Endometrial microvascular endothelial cells (primary cell): ENCODE results near the gene KLHL28. TPM values are rescaled to one million over a fixed set of nuclear protein-coding genes. Genes with fewer than 3 reads are reported as not detected.

Experiments used
- in situ Hi-C: cut with HindIII; loops from 2 replicates; pipeline ENCODE4 v1.10.0; 2017; ENCODE audit warnings: low sequenced_read_pairs, low pct_unique_long_range_greater_than_20kb; ENCODE audit errors: inconsistent ontology term
- total RNA-seq: library from RNA; depleted of rRNA; stranded (reverse); fragments of >200 nt; gene quantifications from one replicate; pipeline ENCODE4 v1.2.3, GENCODE V29; 2015; ENCODE audit errors: inconsistent ontology term

Gene KLHL28
- total RNA-seq, 1 donor from 2014 or later = 1.9 TPM

DNA sequence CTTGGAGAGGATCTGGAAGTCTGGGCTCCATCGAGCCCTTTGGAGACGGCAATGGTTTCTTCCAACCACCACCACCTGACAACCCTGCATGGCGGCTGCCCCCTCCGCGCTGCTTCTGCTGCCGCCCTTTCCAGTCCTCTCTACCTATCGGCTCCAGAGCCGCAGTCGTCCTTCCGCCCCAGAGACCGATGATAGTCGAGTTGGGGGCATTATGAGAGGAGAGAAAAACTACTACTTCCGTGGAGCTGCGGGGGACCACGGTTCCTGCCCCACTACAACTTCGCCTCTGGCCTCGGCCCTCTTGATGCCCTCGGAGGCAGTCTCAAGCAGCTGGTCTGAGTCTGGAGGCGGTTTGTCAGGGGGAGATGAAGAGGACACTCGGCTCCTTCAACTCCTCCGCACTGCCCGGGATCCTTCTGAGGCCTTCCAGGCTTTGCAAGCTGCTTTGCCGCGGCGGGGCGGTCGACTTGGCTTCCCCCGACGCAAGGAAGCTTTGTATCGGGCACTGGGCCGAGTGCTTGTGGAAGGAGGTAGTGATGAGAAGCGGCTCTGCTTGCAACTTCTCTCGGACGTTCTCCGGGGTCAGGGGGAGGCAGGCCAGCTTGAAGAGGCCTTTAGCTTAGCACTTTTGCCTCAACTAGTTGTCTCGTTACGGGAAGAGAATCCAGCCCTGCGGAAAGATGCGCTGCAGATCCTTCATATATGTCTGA, 742 bp upstream of the KLHL28 start:
- in situ Hi-C loops = no loop called here

DNA sequence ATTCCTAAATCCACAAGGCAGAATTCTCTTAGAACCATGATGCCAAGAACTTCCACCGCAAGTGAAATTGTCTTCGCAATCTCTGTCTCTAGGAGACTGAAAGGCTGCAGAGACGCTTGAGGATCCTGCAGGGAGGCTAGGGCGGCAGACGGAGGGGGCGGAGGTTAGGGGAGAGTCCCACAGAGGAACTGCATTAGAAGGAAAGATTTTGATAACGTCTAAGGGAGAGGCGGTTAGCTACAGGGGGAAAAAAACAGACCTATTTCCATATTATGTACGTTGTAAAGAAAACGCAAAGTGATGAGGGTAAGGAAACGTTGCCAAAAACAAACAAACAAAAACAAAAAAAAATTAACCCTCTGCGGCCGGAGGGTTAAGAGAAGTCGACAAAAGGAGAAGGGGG, 595 bp downstream of the KLHL28 start:
- in situ Hi-C loops = no loop called here

DNA sequence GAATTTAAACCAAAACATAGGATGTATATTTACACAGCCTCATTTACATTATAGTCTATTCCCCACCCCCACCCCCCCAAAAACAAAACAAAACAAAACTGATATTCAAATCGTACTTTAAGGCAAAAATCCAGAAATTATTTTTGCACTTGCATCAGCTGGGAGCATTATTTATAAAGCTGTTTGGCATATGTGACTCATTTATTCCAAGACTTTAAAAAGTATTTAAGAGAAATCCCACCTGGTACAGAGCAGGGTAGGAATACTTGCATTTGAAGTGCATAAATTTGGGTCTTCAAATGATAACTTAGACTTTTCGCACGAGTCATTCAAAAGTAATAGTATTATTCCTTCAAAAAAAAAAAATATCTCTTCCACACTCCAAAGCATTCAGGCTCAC, 1.1 kb downstream of the KLHL28 start:
- in situ Hi-C loops = no loop called here

DNA sequence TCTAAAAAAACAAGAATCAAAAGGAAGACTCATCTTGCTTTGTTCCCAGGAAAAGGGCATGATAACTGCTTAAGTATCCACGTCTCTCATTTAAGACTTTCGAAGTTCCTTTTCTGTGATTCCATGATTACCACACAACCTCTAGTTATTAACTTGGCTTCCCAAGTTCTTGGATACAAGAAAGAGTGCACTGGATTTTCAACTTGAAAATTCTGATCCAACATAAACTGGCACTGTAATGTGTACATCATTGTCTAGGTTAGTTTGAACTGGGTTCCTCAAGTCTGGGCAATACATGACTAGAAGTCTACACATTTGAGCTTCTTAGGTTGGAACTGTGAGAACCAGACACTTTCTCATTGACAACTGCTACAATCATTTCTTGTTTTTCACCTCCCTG, 1.6 kb downstream of the KLHL28 start:
- in situ Hi-C loops = no loop called here

DNA sequence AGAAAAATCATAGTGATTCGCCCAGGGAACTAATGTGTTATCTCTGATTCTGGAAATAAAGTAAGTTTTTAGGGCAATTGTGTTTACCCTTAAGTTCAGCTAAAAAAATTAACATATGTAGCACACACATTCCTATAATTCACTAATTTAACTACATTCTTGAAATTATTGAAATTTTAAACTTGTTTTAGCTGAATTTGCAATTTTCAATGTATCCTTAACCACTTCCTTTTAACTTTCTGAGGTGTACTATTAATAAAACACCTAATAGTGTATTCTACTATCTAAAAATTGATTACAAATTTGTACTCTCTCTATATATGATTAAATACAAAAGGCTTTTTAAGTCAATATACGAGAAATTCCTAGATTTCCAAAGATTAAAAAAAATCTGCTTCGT, 2.2 kb downstream of the KLHL28 start:
- in situ Hi-C loops = no loop called here

DNA sequence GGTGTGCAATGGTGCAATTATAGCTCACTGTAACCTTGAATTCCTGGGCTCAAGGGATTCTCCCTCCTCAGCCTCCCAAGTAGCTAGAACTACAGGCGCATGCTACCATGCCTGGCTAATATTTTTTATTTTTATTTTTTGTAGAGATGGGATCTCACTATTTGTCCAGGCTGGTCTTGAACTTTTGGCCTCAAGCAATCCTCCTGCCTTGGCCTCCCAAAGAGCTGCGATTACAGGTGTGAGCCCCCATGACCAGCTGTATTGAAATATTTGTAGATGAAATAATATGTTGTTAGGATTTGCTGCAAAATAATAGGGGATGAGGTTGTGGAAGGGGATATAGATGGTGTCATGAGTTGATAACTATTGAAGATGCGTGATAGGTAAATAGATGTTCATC, 4.9 kb downstream of the KLHL28 start:
- in situ Hi-C loops = no loop called here

DNA sequence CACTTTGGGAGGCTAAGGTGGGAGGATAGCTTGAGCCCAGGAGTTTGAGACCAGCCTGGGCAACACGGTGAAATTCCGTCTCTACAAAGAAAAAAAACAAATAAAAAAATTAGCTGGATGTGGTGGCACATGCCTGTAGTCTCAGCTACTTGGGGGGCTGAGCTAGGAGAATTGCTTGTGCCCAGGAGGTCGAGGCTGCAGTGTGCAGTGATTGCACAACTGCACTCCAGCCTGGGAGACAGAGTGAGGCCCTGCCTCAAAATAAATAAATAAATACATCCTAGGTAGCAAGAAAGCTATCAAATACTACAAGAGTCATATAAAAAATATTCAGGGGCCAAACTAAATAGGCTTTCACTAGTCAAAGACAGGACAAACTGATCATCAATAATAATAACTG, 6.2 kb downstream of the KLHL28 start:
- in situ Hi-C loops = no loop called here

DNA sequence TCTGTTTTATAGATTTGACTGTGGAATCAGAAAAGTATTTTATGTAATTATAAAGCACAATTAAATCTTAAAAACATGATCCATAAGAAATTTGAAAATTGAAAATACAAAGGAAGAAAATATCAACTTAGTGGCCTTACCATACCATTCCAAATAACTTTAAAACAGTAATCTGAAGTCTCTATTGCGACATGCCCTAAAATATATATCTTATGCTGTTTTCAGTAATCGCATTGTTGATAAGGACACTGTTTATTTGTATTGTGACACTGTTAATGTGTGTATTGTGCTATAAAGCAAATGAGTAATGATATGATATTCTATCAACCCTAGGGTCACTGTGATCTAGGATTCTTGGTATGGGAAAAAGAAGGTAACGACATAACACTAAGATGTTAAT, 7.0 kb downstream of the KLHL28 start:
- in situ Hi-C loops = no loop called here

DNA sequence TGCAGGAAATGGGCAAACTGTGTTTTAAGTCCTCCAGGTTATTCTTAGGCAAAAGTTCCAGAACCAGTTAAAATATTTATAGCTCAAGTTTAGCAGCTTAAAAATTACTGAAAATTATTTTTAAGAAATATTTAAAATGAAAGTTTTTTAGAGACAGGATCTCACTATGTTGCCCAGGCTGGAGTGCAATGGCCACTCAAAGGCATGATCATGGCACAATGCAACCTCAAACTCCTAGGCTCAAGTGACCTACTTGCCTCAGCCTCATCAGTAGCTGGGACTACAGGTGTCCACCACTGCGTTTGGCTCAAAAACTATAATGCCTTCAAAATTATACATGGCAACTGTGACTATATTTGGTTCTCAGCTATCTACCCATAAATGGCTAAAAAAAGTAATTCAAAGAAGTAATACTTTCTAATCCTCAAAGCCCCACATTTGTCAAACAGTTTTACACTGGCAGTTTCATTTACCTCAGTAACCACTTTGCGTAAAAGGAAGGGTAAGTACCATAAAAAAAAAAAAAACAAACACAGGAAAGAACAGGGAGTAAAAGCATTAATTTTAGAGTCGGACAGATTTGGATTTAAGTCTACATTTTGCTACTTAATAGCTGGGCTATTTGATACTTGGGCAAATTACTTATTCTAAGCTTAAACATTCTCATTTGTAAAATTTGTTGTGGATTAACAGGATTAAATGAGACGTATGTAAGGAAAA, 9.2 kb downstream of the KLHL28 start:
- in situ Hi-C loops = no loop called here

DNA sequence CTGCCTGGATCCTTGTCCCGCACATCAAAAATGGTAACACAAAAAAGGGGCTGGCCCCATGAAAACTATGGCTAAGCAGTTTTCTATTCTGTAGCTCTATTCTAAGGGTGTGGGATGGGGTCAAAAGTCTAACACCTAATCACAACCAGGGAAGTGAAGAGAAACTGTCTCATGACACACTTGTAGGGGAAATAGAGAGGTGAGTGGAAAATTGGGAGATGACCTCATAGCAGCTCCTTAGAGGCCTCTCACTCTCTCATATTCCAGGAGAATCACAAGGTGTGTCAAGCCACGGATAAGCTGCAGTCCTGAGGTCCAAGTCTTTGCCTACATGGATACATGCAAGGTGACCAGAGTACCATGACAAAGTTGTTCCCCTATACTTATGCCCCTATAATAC, 10.7 kb downstream of the KLHL28 start:
- in situ Hi-C loops = no loop called here

DNA sequence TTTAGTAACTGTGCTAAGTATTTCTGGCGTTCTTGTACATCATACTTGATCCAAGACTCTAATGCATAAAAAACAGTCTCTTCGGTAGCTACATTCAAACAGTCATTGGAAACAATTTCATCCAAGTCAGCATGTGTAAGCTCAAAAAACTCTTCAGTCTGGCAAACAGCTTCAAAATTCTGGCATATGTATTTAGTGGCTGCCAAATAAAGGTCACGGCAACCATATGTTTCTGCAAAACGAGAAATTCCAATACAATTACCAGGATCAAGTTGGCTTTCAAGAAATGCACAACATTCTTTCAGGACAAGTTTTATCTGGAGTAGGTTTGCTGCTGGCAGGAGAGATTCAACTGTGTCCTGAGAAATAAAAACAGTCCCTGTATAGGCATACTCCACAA, 16.5 kb downstream of the KLHL28 start:
- in situ Hi-C loops = no loop called here

DNA sequence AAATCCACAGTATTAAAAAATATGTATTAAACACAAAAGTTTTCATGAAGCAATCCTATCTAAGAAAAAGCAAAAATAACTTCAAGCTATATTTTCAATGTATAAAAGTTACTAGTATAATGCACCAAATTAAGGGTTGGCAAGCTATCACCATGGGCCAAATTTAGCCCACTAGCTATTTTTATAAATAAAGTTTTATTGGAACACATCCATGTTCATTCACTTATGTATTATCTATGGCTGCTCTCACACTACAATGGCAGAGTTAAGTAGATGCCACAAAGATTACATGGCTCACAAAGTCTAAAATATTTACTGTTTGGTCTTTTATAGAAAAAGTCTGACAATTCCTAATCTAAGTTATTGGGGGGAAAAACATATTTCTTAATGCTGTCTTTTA, 17.6 kb downstream of the KLHL28 start:
- in situ Hi-C loops = no loop called here

DNA sequence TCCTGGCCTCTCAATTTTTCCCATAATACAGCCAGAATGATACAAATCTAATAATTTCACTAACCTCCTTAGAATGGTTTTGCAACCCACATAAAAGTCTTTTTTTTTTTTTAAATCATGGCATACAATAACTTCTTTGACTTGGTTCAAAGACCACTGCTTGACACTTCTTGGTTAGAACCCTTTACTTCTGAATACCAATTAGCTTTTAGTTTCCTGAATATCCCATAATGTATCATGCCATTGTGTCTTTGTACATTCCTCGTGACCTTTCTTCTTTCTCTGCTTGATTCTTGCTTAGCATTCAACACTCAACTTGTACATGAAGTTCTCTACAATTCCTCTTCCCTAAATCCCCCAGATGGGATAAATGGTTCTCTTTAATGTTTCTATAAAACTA, 19.3 kb downstream of the KLHL28 start:
- in situ Hi-C loops = no loop called here

DNA sequence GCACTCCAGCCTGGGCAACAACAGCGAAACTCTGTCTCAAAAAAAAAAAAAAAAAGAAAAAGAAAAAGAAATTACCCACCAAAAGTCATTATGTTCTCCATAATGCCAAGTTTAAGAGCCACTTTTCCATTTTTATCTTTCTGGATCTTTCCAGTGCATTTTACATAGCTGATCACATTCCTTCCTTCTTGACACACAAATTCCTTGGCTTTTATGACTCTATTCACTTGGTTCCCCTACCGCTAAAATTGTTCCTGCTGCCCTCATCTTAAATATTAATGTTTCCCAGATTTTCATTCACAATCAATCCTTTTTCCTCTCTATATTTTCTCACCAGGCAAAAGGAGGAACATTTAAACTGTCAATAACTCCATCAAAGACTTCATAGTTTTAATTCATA, 20.2 kb downstream of the KLHL28 start:
- in situ Hi-C loops = no loop called here

DNA sequence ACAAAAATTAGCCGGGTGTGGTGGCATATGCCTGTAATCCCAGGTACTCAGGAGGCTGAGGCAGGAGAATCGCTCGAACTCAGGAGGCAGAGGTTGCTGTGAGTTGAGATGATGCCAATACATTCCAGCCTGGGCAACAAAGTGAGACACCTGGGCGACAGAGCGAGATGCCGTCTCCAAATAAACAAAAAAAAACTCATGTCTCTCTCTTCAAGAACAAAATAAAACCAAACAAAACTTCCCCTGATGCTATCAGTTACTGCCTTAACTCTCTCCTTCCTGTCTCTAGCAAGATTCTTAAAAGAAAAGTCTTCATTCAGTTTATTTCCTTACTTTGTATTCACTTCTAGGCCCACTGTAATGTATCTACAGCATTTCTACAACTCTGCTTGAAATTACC, 20.8 kb downstream of the KLHL28 start:
- in situ Hi-C loops = no loop called here

DNA sequence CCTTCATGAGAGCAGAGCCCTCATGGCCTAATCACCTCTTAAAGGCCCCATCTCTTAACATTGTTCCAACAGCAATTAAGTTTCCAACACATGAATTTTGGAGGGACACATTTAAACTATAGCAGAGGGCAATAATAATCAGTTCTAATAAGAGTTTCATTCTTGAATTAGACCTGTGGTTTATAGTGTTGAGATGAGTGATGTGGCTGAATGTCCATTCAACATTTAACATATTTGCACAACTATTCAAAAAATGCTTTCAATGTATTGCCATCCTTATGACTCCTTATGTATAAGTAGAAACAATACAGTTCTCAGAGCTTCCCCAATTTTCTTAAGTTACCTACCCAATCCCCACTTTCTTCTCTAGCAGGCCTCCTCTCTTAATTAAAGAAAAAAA, 21.5 kb downstream of the KLHL28 start:
- in situ Hi-C loops = no loop called here

DNA sequence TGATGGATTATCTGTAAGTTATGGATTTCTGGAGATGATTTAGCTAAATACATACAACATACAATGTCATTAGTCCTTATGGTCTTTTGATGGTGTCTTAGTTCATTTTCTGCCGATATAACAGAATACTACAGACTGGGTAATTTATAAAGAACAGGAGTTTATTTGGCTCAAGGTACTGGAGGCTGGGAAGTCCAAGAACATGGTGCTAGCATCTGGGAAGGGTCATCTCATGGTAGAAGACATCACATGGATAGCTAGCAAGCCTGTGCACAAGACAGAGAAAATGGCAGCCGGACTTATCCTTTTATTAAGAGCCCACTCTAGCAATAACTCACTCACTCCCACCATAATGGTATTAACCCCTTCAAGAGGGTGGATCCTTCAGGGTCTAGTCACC, 24.2 kb downstream of the KLHL28 start:
- in situ Hi-C loops = no loop called here

DNA sequence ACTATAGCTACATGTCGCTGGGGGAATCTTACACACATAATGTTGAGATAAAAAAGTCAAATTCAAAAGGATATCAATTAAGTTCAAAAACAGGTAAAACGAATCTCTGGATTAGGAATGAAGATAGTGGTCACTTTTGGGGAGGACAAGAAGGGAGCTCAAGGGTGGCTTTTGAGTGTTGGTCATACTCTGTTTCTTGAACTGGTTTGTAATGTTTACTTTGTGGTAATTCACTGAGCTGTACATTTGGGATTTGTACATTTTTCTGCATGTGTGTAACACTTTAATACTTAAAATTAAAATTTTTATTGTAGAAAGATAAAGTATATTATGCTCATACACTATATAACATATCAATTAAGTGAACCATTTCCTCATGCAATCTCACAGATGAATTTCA, 26.6 kb downstream of the KLHL28 start:
- in situ Hi-C loops = no loop called here

DNA sequence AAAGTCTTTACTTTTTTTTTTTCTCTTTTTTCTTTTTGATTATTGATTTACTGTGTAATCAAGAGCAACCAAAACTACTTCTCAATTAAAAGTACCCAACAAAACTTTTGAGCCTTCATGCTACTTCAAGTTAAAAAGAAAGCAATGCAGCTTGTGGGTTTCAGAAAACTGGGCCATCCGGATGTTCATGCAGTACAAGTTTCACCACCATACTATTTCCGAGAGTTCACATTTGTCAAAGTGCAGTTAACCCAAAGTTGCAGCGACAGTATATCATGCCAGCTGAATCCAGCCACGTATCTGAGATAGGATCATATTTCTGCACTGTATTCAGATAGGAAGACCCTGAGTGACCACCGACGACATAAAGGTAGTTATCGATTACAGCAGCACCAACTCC, 33.0 kb downstream of the KLHL28 start:
- in situ Hi-C loops = no loop called here

DNA sequence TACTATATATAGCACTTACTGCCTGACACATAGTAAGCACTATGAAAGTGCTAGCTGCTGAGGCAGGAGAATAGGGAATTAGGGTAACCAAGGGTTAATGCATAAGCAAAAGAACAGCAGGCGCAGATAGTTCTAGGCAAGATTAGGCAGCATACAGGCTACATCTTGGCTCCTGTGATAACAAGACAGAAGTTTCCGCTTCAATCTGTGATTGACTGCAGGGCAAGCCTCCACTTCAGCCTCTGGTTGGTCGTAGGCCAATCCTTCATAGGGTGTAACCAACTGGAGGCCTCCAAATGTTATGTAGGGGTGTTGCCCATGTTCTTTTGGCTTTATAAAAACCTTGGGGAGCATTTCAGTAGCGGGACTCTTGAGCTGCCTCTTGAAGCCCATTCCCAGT, 46.9 kb downstream of the KLHL28 start:
- in situ Hi-C loops = no loop called here
